ENCODE results near the gene ANKRD30A. TPM values are rescaled to one million over a fixed set of nuclear protein-coding genes. Genes with fewer than 3 reads are reported as not detected.

Gene ANKRD30A
- total and polyA plus RNA-seq, 10 donors = not detected

DNA sequence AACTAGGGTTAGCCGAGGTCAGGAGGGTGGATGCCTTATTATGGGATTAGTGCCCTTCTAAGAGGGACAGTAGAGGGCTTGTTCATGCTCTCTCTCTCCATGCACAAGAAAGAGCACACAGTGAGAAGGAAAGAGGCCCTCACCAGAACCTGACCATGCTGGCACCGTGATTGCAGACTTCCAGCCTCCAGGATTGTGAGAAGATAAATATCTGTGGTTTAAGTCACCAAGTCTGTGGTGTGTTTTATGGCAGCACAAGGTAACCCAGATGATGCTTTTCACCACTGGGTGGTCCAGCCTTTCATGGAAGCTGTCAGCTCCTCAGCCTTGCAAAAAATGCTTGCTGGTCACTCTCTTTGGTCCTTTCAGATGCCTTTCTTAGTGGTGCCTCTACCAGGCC is 175.9 kb downstream of the ANKRD30A start:
- H3K4me1 ChIP-seq = no peaks in the 10 kb centered on the region
- intact Hi-C loops (cut with DNase I; ENCODE audit: low total_unique reads) = no loop called here
- peaks cover 0 to 67% (median 26%) of the 10 kb centered on the region in 8 donors for H3K9me3 ChIP-seq
- no peaks in the 10 kb centered on the region for H3K36me3 ChIP-seq
- 53 to 69% (median 56%) methylated on average over 2 of the region's 2 CpGs for WGBS, 5 donors
- no peak overlapping the region for H3K27ac ChIP-seq
- H3K27me3 ChIP-seq (replicated peaks in 1 of 7) = no peaks in the 10 kb centered on the region
- TF ChIP-seq POLR2A (IDR thresholded peaks at IDR 0.05) (no peak), POLR2AphosphoS5 (IDR thresholded peaks at IDR 0.05) (no peak)
- TF ChIP-seq, protein P1, sequence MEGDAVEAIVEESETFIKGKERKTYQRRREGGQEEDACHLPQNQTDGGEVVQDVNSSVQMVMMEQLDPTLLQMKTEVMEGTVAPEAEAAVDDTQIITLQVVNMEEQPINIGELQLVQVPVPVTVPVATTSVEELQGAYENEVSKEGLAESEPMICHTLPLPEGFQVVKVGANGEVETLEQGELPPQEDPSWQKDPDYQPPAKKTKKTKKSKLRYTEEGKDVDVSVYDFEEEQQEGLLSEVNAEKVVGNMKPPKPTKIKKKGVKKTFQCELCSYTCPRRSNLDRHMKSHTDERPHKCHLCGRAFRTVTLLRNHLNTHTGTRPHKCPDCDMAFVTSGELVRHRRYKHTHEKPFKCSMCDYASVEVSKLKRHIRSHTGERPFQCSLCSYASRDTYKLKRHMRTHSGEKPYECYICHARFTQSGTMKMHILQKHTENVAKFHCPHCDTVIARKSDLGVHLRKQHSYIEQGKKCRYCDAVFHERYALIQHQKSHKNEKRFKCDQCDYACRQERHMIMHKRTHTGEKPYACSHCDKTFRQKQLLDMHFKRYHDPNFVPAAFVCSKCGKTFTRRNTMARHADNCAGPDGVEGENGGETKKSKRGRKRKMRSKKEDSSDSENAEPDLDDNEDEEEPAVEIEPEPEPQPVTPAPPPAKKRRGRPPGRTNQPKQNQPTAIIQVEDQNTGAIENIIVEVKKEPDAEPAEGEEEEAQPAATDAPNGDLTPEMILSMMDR (IDR thresholded peaks at IDR 0.05 in 8 of 11, conservative IDR thresholded peaks at IDR 0.05 in 3 of 11) = no peak
- H3K4me3 ChIP-seq = no peak overlapping the region
- DNase-seq = no peak

DNA sequence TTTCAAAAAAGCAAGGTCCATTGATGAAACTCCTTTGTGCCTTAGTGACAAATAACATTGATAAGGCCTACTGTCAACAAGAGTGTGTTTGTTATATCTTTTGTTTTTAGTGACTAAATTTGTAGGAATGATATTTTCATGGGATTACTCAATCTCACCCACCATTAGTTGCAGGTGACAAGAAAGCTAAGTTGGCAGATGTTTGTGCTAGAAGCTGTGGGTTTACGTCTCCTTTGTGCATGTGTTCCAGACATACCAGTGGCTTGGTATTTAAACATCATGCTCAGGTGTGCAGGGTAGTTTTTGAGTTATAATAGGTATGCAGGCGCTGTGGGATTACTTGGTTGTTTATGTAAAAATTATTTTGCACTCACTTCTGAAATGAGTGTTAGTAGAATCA is 178.6 kb downstream of the ANKRD30A start:
- Histone ChIP-seq H3K9me3 (peaks cover 0 to 67% (median 19%) of the 10 kb centered on the region in 8 donors), H3K4me1 (no peaks in the 10 kb centered on the region), H3K36me3 (no peaks in the 10 kb centered on the region), H3K27me3 (replicated peaks in 1 of 7) (no peaks in the 10 kb centered on the region), H3K27ac (no peak overlapping the region), H3K4me3 (no peak overlapping the region)
- WGBS, 5 donors = 57 to 83% (median 72%) methylated on average over 2 of the region's 2 CpGs
- DNase-seq = no peak
- TF ChIP-seq POLR2A (IDR thresholded peaks at IDR 0.05) (no peak), POLR2AphosphoS5 (IDR thresholded peaks at IDR 0.05) (no peak)
- TF ChIP-seq, protein P1 (IDR thresholded peaks at IDR 0.05 in 8 of 11, conservative IDR thresholded peaks at IDR 0.05 in 3 of 11) = no peak
- intact Hi-C loops (cut with DNase I; ENCODE audit: low total_unique reads) = no loop called here

DNA sequence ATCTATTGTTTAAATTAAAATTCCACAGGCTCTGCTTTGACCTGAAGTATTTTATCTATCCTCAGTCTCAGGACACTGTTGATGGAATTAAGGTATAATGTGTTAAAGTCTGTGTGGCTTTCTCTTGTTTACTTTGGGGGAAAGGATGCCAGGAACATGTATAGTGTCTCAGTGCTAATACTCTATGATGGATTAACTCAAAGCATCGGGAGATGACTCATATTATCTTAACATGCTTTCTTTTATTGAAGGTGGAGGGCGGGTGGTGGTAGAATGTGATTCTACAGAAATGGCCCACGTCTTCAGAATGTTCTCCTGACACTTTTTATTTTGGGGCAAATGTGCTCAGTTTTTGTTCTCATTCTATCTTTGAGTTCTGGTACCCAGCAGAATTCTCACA is 189.0 kb downstream of the ANKRD30A start:
- H3K27ac ChIP-seq = no peak overlapping the region
- no peaks in the 10 kb centered on the region for H3K4me1 ChIP-seq
- H3K36me3 ChIP-seq = no peaks in the 10 kb centered on the region
- no peak for TF ChIP-seq POLR2AphosphoS5 (IDR thresholded peaks at IDR 0.05)
- TF ChIP-seq, protein P1 (IDR thresholded peaks at IDR 0.05 in 8 of 11, conservative IDR thresholded peaks at IDR 0.05 in 3 of 11) = no peak
- TF ChIP-seq POLR2A (IDR thresholded peaks at IDR 0.05) = no peak
- 55 to 73% (median 63%) methylated on average over 3 of the region's 3 CpGs for WGBS, 5 donors
- no peaks in the 10 kb centered on the region for H3K27me3 ChIP-seq (replicated peaks in 1 of 7)
- intact Hi-C loops (cut with DNase I; ENCODE audit: low total_unique reads) = no loop called here
- H3K4me3 ChIP-seq = no peak overlapping the region
- H3K9me3 ChIP-seq = peaks cover 0 to 36% (median 9%) of the 10 kb centered on the region in 8 donors
- no peak for DNase-seq

DNA sequence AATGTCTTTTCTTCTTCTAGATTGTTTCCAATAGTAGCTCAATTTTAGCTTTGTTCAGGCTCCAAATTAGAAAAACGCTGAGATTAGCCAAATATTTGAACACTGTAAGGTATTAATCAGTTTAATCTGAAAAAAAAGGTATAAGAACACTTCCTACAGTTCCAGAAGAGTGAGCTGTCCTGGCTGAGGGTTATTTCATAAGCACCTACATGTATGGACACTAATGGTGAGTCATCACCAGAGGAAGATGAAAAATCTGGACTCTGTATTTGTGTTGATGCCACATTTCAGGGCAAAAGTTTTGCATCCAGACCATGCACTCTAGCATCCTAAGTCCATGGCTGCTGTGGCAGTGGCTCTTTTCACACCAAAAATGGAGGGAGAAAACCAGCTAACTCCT is 189.5 kb downstream of the ANKRD30A start:
- intact Hi-C loops (cut with DNase I; ENCODE audit: low total_unique reads) = no loop called here
- Histone ChIP-seq H3K4me3 (no peak overlapping the region), H3K4me1 (no peaks in the 10 kb centered on the region), H3K36me3 (no peaks in the 10 kb centered on the region), H3K9me3 (peaks cover 0 to 36% (median 13%) of the 10 kb centered on the region in 8 donors), H3K27ac (no peak overlapping the region), H3K27me3 (replicated peaks in 1 of 7) (no peaks in the 10 kb centered on the region)
- TF ChIP-seq, protein P1 (IDR thresholded peaks at IDR 0.05 in 8 of 11, conservative IDR thresholded peaks at IDR 0.05 in 3 of 11) = no peak
- TF ChIP-seq POLR2A (IDR thresholded peaks at IDR 0.05) = no peak
- TF ChIP-seq POLR2AphosphoS5 (IDR thresholded peaks at IDR 0.05) = no peak
- 11 to 46% (median 27%) methylated on average over 1 of the region's 1 CpG for WGBS, 5 donors
- DNase-seq = no peak
